ENCODE measurements around the gene HOXD13.
A peak's percentile ranks its signal among the peaks of the same experiment; 100 is the strongest.

The HOXD13 gene

GRCh38 chr2:176089843-176090395 lies 2.6 kb upstream of the HOXD13 start:
- peaks cover 3% of the 10 kb centered on the region for H3K4me1 ChIP-seq (ENCODE audit: control insufficient read depth, insufficient read depth, low read length)
- peaks cover 9% of the 10 kb centered on the region for H3K9me3 ChIP-seq (ENCODE audit: control insufficient read depth, low read length)
- DNase-seq (ENCODE audit: low read depth): no peak
- H3K27me3 ChIP-seq (replicated peaks; ENCODE audit: control insufficient read depth, insufficient read depth, low read length): peaks cover 90% of the 10 kb centered on the region
- no peak overlapping the region for H3K9ac ChIP-seq (ENCODE audit: low read length)
- no peak overlapping the region for H3K4me3 ChIP-seq (ENCODE audit: low read length)
- no peaks in the 10 kb centered on the region for H3K36me3 ChIP-seq (ENCODE audit: control insufficient read depth, insufficient read depth, low read length, severe bottlenecking)

GRCh38 chr2:176090862-176091261 lies 1.7 kb upstream of the HOXD13 start:
- Histone ChIP-seq H3K9me3 (ENCODE audit: control insufficient read depth, low read length) (peaks cover 9% of the 10 kb centered on the region), H3K4me1 (ENCODE audit: control insufficient read depth, insufficient read depth, low read length) (peaks cover 3% of the 10 kb centered on the region), H3K27me3 (replicated peaks; ENCODE audit: control insufficient read depth, insufficient read depth, low read length) (peaks cover 90% of the 10 kb centered on the region), H3K9ac (ENCODE audit: low read length) (no peak overlapping the region), H3K36me3 (ENCODE audit: control insufficient read depth, insufficient read depth, low read length, severe bottlenecking) (no peaks in the 10 kb centered on the region), H3K4me3 (ENCODE audit: low read length) (no peak overlapping the region)
- no peak for DNase-seq (ENCODE audit: low read depth)

GRCh38 chr2:176091329-176092258 lies 927 bp upstream of the HOXD13 start:
- H3K36me3 ChIP-seq (ENCODE audit: control insufficient read depth, insufficient read depth, low read length, severe bottlenecking): no peaks in the 10 kb centered on the region
- no peak overlapping the region for H3K4me3 ChIP-seq (ENCODE audit: low read length)
- DNase-seq (ENCODE audit: low read depth): no peak
- H3K9ac ChIP-seq (ENCODE audit: low read length): no peak overlapping the region
- H3K4me1 ChIP-seq (ENCODE audit: control insufficient read depth, insufficient read depth, low read length): peaks cover 3% of the 10 kb centered on the region
- H3K27me3 ChIP-seq (replicated peaks; ENCODE audit: control insufficient read depth, insufficient read depth, low read length): peaks cover 90% of the 10 kb centered on the region
- H3K9me3 ChIP-seq (ENCODE audit: control insufficient read depth, low read length): peaks cover 9% of the 10 kb centered on the region

DNA sequence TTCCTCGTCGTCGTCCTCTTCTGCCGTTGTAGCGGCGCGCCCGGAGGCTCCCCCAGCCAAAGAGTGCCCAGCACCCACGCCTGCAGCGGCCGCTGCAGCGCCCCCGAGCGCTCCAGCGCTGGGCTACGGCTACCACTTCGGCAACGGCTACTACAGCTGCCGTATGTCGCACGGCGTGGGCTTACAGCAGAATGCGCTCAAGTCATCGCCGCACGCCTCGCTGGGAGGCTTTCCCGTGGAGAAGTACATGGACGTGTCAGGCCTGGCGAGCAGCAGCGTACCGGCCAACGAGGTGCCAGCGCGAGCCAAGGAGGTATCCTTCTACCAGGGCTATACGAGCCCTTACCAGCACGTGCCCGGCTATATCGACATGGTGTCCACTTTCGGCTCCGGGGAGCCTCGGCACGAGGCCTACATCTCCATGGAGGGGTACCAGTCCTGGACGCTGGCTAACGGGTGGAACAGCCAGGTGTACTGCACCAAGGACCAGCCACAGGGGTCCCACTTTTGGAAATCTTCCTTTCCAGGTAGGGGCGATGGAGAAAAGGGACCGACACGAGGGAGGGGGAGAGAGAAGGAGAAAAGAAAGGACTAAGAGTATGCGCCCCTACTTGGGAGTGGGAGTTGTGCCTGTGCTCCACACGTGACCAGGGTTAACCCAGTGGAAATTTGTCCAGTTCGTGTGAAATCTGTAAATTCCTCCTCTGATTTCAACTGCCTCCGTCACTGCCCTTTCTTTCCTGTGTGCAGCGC lies 800 bp downstream of the HOXD13 start:
- H3K27me3 ChIP-seq (replicated peaks; ENCODE audit: control insufficient read depth, insufficient read depth, low read length): peaks cover 88% of the 10 kb centered on the region
- peaks cover 9% of the 10 kb centered on the region for H3K9me3 ChIP-seq (ENCODE audit: control insufficient read depth, low read length)
- no peak overlapping the region for H3K9ac ChIP-seq (ENCODE audit: low read length)
- peak overlapping the region; percentile 35 for H3K4me3 ChIP-seq (ENCODE audit: low read length)
- DNase-seq (ENCODE audit: low read depth): peak; percentile 11
- H3K4me1 ChIP-seq (ENCODE audit: control insufficient read depth, insufficient read depth, low read length): peaks cover 9% of the 10 kb centered on the region
- no peaks in the 10 kb centered on the region for H3K36me3 ChIP-seq (ENCODE audit: control insufficient read depth, insufficient read depth, low read length, severe bottlenecking)

DNA sequence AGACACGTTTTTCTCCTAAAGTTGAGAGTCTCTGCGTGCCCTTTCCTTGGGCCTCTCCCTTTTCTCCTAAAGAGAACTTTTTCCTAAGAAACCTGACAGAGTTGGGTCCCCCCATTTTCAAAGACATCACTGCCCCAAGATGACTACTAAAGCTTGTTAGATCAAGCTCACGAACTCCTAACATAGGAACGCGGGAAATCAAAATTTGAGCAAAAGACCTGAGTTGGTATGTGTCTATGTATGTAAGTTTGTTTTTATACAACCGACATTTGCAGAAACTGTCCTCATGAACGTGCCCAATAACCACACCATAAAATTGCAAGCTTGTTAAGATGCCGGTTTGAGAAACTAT lies 1.4 kb downstream of the HOXD13 start:
- Histone ChIP-seq H3K27me3 (replicated peaks; ENCODE audit: control insufficient read depth, insufficient read depth, low read length) (peaks cover 88% of the 10 kb centered on the region), H3K9ac (ENCODE audit: low read length) (no peak overlapping the region), H3K36me3 (ENCODE audit: control insufficient read depth, insufficient read depth, low read length, severe bottlenecking) (no peaks in the 10 kb centered on the region), H3K4me3 (ENCODE audit: low read length) (no peak overlapping the region), H3K4me1 (ENCODE audit: control insufficient read depth, insufficient read depth, low read length) (peaks cover 9% of the 10 kb centered on the region), H3K9me3 (ENCODE audit: control insufficient read depth, low read length) (peaks cover 9% of the 10 kb centered on the region)
- no peak for DNase-seq (ENCODE audit: low read depth)

GRCh38 chr2:176094349-176094748 lies 1.8 kb downstream of the HOXD13 start:
- Histone ChIP-seq H3K9me3 (ENCODE audit: control insufficient read depth, low read length) (peaks cover 10% of the 10 kb centered on the region), H3K4me1 (ENCODE audit: control insufficient read depth, insufficient read depth, low read length) (peaks cover 9% of the 10 kb centered on the region), H3K4me3 (ENCODE audit: low read length) (no peak overlapping the region), H3K9ac (ENCODE audit: low read length) (no peak overlapping the region), H3K36me3 (ENCODE audit: control insufficient read depth, insufficient read depth, low read length, severe bottlenecking) (no peaks in the 10 kb centered on the region), H3K27me3 (replicated peaks; ENCODE audit: control insufficient read depth, insufficient read depth, low read length) (peaks cover 88% of the 10 kb centered on the region)
- DNase-seq (ENCODE audit: low read depth): no peak

GRCh38 chr2:176095421-176095820 lies 2.9 kb downstream of the HOXD13 start:
- H3K27me3 ChIP-seq (replicated peaks; ENCODE audit: control insufficient read depth, insufficient read depth, low read length): peaks cover 89% of the 10 kb centered on the region
- H3K4me1 ChIP-seq (ENCODE audit: control insufficient read depth, insufficient read depth, low read length): peaks cover 9% of the 10 kb centered on the region
- H3K4me3 ChIP-seq (ENCODE audit: low read length): no peak overlapping the region
- DNase-seq (ENCODE audit: low read depth): no peak
- no peak overlapping the region for H3K9ac ChIP-seq (ENCODE audit: low read length)
- no peaks in the 10 kb centered on the region for H3K36me3 ChIP-seq (ENCODE audit: control insufficient read depth, insufficient read depth, low read length, severe bottlenecking)
- peaks cover 16% of the 10 kb centered on the region for H3K9me3 ChIP-seq (ENCODE audit: control insufficient read depth, low read length)

DNA sequence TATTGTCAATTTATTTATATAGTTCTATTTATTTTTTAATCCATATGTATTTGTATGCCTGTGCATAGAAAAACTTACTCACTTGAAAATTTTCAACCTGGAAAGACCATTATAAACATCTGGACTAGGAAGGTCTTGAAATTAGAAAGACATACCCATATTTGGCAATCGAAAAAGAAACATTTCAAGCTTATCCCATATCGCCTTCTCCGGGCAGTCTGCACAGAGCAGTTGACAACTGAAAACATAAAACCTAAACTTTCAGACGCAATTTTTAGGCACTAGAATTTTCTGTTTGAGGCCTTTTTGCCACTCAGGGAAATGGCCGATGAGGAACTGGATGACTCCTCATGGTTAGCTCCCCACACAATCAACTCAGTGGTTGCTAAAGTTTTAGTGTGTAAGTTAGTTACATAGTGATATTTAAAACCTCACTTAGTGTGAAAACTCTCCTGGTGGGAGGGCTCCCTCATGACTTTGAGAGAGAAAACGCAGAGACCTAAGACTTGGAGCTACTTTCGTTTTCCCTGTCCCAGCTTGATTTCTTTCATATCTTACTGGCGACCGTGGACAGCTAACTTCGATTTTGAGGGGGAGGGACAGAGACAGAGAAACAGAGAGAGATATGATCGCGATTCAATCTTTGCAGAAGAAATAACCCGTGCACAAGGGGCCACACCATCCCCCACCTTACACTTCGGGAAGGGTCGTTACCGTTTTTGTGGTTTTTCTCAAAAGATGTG lies 3.9 kb downstream of the HOXD13 start:
- Histone ChIP-seq H3K9ac (ENCODE audit: low read length) (no peak overlapping the region), H3K36me3 (ENCODE audit: control insufficient read depth, insufficient read depth, low read length, severe bottlenecking) (no peaks in the 10 kb centered on the region), H3K4me3 (ENCODE audit: low read length) (peak overlapping the region; percentile 78), H3K27me3 (replicated peaks; ENCODE audit: control insufficient read depth, insufficient read depth, low read length) (peaks cover 89% of the 10 kb centered on the region), H3K9me3 (ENCODE audit: control insufficient read depth, low read length) (peaks cover 21% of the 10 kb centered on the region), H3K4me1 (ENCODE audit: control insufficient read depth, insufficient read depth, low read length) (peaks cover 9% of the 10 kb centered on the region)
- DNase-seq (ENCODE audit: low read depth): no peak

GRCh38 chr2:176096986-176097819 lies 4.7 kb downstream of the HOXD13 start:
- peak overlapping the region; percentile 78 for H3K4me3 ChIP-seq (ENCODE audit: low read length)
- H3K36me3 ChIP-seq (ENCODE audit: control insufficient read depth, insufficient read depth, low read length, severe bottlenecking): no peaks in the 10 kb centered on the region
- H3K27me3 ChIP-seq (replicated peaks; ENCODE audit: control insufficient read depth, insufficient read depth, low read length): peaks cover 90% of the 10 kb centered on the region
- H3K9ac ChIP-seq (ENCODE audit: low read length): no peak overlapping the region
- peak; percentile 88 for DNase-seq (ENCODE audit: low read depth)
- peaks cover 21% of the 10 kb centered on the region for H3K9me3 ChIP-seq (ENCODE audit: control insufficient read depth, low read length)
- H3K4me1 ChIP-seq (ENCODE audit: control insufficient read depth, insufficient read depth, low read length): peaks cover 9% of the 10 kb centered on the region

- Histone ChIP-seq H3K36me3 (ENCODE audit: control insufficient read depth, insufficient read depth, low read length, severe bottlenecking) (no peaks in the 10 kb centered on the region), H3K4me1 (ENCODE audit: control insufficient read depth, insufficient read depth, low read length) (peaks cover 9% of the 10 kb centered on the region), H3K9me3 (ENCODE audit: control insufficient read depth, low read length) (peaks cover 21% of the 10 kb centered on the region), H3K4me3 (ENCODE audit: low read length) (peak overlapping the region; percentile 78), H3K9ac (ENCODE audit: low read length) (no peak overlapping the region), H3K27me3 (replicated peaks; ENCODE audit: control insufficient read depth, insufficient read depth, low read length) (peaks cover 96% of the 10 kb centered on the region)
- DNase-seq (ENCODE audit: low read depth): no peak
These were observed 5.4 kb downstream of the HOXD13 start for GRCh38 chr2:176097820-176098365.
